Measurements from ENCODE around the gene EDN3.

DNA sequence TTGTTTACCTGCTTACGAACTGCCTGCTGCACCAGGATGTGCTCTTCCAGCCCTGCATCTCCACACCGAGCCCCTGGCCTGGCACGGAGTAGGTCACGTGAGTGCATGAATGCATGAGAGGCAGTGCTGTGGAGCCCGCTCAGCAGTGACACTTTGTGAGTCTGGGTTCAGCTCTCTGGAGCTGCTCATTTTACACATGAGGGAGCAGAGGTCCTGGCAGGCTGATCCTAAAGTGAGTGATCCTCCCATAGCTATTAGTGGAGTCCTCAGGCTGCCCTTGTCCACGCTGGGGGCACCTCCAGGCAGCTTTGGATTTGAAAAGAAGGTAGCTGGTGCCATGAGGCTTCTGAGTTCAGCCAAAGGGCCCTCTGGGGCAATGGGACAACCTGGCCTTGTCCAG lies 64.2 kb downstream of the EDN3 start:
- TF ChIP-seq, protein P1, sequence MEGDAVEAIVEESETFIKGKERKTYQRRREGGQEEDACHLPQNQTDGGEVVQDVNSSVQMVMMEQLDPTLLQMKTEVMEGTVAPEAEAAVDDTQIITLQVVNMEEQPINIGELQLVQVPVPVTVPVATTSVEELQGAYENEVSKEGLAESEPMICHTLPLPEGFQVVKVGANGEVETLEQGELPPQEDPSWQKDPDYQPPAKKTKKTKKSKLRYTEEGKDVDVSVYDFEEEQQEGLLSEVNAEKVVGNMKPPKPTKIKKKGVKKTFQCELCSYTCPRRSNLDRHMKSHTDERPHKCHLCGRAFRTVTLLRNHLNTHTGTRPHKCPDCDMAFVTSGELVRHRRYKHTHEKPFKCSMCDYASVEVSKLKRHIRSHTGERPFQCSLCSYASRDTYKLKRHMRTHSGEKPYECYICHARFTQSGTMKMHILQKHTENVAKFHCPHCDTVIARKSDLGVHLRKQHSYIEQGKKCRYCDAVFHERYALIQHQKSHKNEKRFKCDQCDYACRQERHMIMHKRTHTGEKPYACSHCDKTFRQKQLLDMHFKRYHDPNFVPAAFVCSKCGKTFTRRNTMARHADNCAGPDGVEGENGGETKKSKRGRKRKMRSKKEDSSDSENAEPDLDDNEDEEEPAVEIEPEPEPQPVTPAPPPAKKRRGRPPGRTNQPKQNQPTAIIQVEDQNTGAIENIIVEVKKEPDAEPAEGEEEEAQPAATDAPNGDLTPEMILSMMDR (IDR thresholded peaks at IDR 0.05; ENCODE audit: insufficient read depth, low read length, poor library complexity, severe bottlenecking), result no peak
- TF ChIP-seq EZH2phosphoT487 (conservative IDR thresholded peaks at IDR 0.05; ENCODE audit: low read length), result no peak
